HG02678 (cell line): ENCODE measurements around the gene KCNH2.

Source experiments
- ATAC-seq: cut with Tn5 transposase; IDR thresholded peaks from one replicate; pipeline ENCODE4 v1.9.1; 2021; ENCODE audit warnings: mild to moderate bottlenecking, moderate library complexity; ENCODE audit not compliant: unreplicated experiment

The KCNH2 gene

GRCh38 chr7:150962553-150963399 lies 15.3 kb downstream of the KCNH2 start:
- ATAC-seq, result no peak

- no peak for ATAC-seq
Measured at GRCh38 chr7:150962290-150962552, 15.9 kb downstream of the KCNH2 start.

GRCh38 chr7:150961510-150962289 lies 16.4 kb downstream of the KCNH2 start:
- no peak for ATAC-seq

- ATAC-seq, result no peak
Measured at GRCh38 chr7:150959739-150960734, 18.1 kb downstream of the KCNH2 start.

- ATAC-seq, result no peak
Measured at GRCh38 chr7:150959081-150959480, 19.0 kb downstream of the KCNH2 start.

- ATAC-seq, result no peak
Measured at GRCh38 chr7:150958597-150958996, 19.5 kb downstream of the KCNH2 start.

GRCh38 chr7:150958062-150958552 lies 20.0 kb downstream of the KCNH2 start:
- ATAC-seq, result no peak

- no peak for ATAC-seq
Measured at GRCh38 chr7:150957133-150958020, 20.7 kb downstream of the KCNH2 start.

GRCh38 chr7:150956395-150957132 lies 21.6 kb downstream of the KCNH2 start:
- no peak for ATAC-seq

GRCh38 chr7:150955519-150956394 lies 22.4 kb downstream of the KCNH2 start:
- ATAC-seq, result no peak

GRCh38 chr7:150954986-150955518 lies 23.1 kb downstream of the KCNH2 start:
- ATAC-seq, result no peak

GRCh38 chr7:150954201-150954985 lies 23.7 kb downstream of the KCNH2 start:
- ATAC-seq, result no peak

GRCh38 chr7:150953061-150953997 lies 24.8 kb downstream of the KCNH2 start:
- no peak for ATAC-seq

- no peak for ATAC-seq
Measured at GRCh38 chr7:150952331-150953050, 25.6 kb downstream of the KCNH2 start.

- no peak for ATAC-seq
Measured at GRCh38 chr7:150951521-150951920, 26.6 kb downstream of the KCNH2 start.

- ATAC-seq, result no peak
Measured at GRCh38 chr7:150951181-150951520, 27.0 kb downstream of the KCNH2 start.
